Spleen (tissue), 7 donors: ENCODE data around the gene PPP2R5C.

Experiments
- POLR2A ChIP-seq, 3 donors: fragments of 450-650 bp; IDR thresholded peaks; one replicate each; pipeline ENCODE4 v1.5.1; 2017; ENCODE audit warnings: antibody characterized with exemption in 3 of 3, mild to moderate bottlenecking in 1 of 3
- TF ChIP-seq, protein P1 (sequence below), 11 experiments: fragments of 200-600 bp in 7 of 11; fragments of 450-650 bp in 4 of 11; sonication (generic) in 4 of 11; IDR thresholded peaks in 8 of 11; conservative IDR thresholded peaks in 3 of 11; 1 replicate in 7 of 11; 2 replicates in 4 of 11; pipeline versions ENCODE4 v1.4.0 to v1.8.0; 2016 to 2021; ENCODE audit warnings: antibody characterized with exemption in 11 of 11, inconsistent platforms in 4 of 11, mild to moderate bottlenecking in 1 of 11
- donor health status: DM: no; HTN: no; CAD: no; lungs with moderate emphysema.
- donor health status: DM: no; HTN: no; CAD: no.
- donor health status: DM: no; HTN: no; CAD: no.

- no peak for TF ChIP-seq POLR2A (IDR thresholded peaks at IDR 0.05)
- TF ChIP-seq, protein P1, sequence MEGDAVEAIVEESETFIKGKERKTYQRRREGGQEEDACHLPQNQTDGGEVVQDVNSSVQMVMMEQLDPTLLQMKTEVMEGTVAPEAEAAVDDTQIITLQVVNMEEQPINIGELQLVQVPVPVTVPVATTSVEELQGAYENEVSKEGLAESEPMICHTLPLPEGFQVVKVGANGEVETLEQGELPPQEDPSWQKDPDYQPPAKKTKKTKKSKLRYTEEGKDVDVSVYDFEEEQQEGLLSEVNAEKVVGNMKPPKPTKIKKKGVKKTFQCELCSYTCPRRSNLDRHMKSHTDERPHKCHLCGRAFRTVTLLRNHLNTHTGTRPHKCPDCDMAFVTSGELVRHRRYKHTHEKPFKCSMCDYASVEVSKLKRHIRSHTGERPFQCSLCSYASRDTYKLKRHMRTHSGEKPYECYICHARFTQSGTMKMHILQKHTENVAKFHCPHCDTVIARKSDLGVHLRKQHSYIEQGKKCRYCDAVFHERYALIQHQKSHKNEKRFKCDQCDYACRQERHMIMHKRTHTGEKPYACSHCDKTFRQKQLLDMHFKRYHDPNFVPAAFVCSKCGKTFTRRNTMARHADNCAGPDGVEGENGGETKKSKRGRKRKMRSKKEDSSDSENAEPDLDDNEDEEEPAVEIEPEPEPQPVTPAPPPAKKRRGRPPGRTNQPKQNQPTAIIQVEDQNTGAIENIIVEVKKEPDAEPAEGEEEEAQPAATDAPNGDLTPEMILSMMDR (IDR thresholded peaks at IDR 0.05 in 8 of 11, conservative IDR thresholded peaks at IDR 0.05 in 3 of 11), result no peak
Observed at GRCh38 chr14:101865288-101865687, 103.8 kb downstream of the PPP2R5C start.
